PFSK-1 (cell line): ENCODE measurements around the gene MAP2K1.

Experiments used
- FOXP2 ChIP-seq: optimal IDR thresholded peaks from 2 replicates; pipeline ENCODE3; 2011; ENCODE audit warnings: borderline replicate concordance, control low read depth, inconsistent platforms; ENCODE audit not compliant: insufficient read depth; ENCODE audit errors: extremely low read length, extremely low read depth
- POLR2AphosphoS5 ChIP-seq: IDR thresholded peaks from 2 replicates; pipeline ENCODE4 v1.6.1; 2012; ENCODE audit warnings: low read depth, mild to moderate bottlenecking, control low read depth, low read length, moderate library complexity
- REST ChIP-seq, 2 experiments: IDR thresholded peaks; 2 replicates each; pipeline versions ENCODE4 v1.6.1 to v1.8.0; 2011 to 2012; ENCODE audit warnings: low read depth in 2 of 2, low read length in 2 of 2, control low read depth in 1 of 2, inconsistent platforms in 1 of 2, mild to moderate bottlenecking in 1 of 2, moderate library complexity in 1 of 2; ENCODE audit not compliant: insufficient read depth in 1 of 2
- SIN3A ChIP-seq: IDR thresholded peaks from 2 replicates; pipeline ENCODE4 v1.6.1; 2012; ENCODE audit warnings: mild to moderate bottlenecking, low read length, moderate library complexity, borderline replicate concordance; ENCODE audit not compliant: insufficient read depth
- TAF1 ChIP-seq: IDR thresholded peaks from 2 replicates; pipeline ENCODE4 v1.6.1; 2012; ENCODE audit warnings: low read length, control low read depth, borderline replicate concordance; ENCODE audit not compliant: insufficient read depth

The MAP2K1 gene

GRCh38 chr15:66424963-66425612, 38.4 kb downstream of the MAP2K1 start:
- TF ChIP-seq REST (IDR thresholded peaks at IDR 0.05; ENCODE audit: insufficient read depth in 1 of 2, low read depth in 2 of 2, low read length in 2 of 2) (no peak), TAF1 (no peak), FOXP2 (no peak), SIN3A (no peak), POLR2AphosphoS5 (no peak)

GRCh38 chr15:66425837-66426236, 39.1 kb downstream of the MAP2K1 start:
- TF ChIP-seq FOXP2, result no peak
- TF ChIP-seq REST (IDR thresholded peaks at IDR 0.05; ENCODE audit: insufficient read depth in 1 of 2, low read depth in 2 of 2, low read length in 2 of 2), result no peak
- TF ChIP-seq TAF1, result no peak
- no peak for TF ChIP-seq POLR2AphosphoS5
- TF ChIP-seq SIN3A, result no peak

- TF ChIP-seq REST (IDR thresholded peaks at IDR 0.05; ENCODE audit: insufficient read depth in 1 of 2, low read depth in 2 of 2, low read length in 2 of 2) (no peak), TAF1 (no peak), FOXP2 (no peak), POLR2AphosphoS5 (no peak), SIN3A (no peak)
Observed at GRCh38 chr15:66429117-66429516, 42.4 kb downstream of the MAP2K1 start.

GRCh38 chr15:66429546-66429945, 42.8 kb downstream of the MAP2K1 start:
- TF ChIP-seq TAF1, result no peak
- no peak for TF ChIP-seq REST (IDR thresholded peaks at IDR 0.05; ENCODE audit: insufficient read depth in 1 of 2, low read depth in 2 of 2, low read length in 2 of 2)
- no peak for TF ChIP-seq SIN3A
- no peak for TF ChIP-seq POLR2AphosphoS5
- no peak for TF ChIP-seq FOXP2
